GM19468 (cell line): ENCODE results near the gene UBIAD1.

Experiments
- ATAC-seq: cut with Tn5 transposase; IDR thresholded peaks from one replicate; pipeline ENCODE4 v1.9.1; 2021; ENCODE audit warnings: mild to moderate bottlenecking, moderate library complexity, moderate number of reproducible peaks; ENCODE audit not compliant: unreplicated experiment; ENCODE audit errors: extremely low read depth

The UBIAD1 gene

DNA sequence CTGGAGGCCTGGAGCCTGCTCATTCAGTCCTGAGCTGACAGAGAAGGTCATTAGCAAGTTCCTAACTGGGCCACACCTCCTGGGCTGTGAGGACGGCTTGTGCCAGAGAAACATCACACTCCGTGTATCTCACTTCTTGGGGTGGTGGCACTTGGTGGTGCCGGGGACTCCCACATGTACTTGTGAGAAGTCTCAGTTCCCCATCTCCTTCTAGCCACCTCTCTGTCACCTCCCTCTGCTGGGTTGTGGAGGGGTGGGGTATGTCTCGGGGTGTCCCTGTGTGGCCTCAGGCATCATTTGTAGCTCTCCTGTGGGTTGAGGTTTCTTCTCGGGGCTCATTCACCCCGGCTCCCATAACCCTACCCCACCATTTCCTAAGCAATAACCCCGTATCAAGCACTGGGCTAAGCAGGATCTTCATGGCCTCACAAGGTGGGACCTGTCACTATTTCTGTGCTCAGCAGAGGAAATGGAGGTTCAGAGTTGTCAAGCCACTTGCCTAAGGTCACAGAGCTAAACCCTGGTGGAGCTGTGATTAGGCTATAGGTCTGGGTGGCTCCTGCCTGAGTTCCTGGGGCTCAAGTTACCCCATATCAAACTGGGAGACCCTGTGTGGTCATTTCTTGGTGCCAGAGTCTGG, 62.5 kb downstream of the UBIAD1 start:
- no peak for ATAC-seq

DNA sequence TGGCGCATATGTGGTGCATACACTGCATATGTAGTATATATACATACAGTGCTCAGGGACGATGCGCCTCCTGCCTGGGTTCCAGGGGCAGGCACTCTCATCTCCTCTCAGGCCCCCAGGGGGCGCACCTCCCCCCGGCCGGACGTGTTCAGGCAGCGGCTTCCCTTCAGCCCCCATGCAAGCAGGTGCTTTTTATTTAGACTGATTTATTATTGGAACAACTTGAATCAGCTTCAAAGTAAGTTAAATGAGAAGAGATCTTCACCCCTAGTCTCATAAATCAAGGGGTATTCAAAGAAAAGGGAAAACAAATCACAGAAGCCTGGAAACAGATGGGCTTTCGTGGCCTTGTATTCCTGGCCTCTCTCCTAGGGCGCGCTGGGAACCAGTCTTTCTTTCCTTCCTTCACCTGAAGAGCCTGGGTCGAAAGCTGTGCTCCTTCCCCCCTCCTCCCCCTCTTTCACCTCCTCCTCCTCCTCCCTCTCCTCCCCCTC, 64.6 kb downstream of the UBIAD1 start:
- ATAC-seq: no peak
